Fibroblast of lung (primary cell): ENCODE data around the gene SH2D5.

Experiments used
- EZH2 ChIP-seq: IDR thresholded peaks from 2 replicates; pipeline ENCODE4 v1.5.1; 2012; ENCODE audit warnings: low read length, control low read depth, mild to moderate bottlenecking; ENCODE audit errors: missing control alignments
- TF ChIP-seq, protein P1 (sequence below), 2 donors: IDR thresholded peaks in 1 of 2; conservative IDR thresholded peaks in 1 of 2; 1 replicate in 1 of 2; 2 replicates in 1 of 2; pipeline ENCODE4 v1.5.1; 2011 to 2012; ENCODE audit warnings: low read length in 2 of 2, control low read depth in 1 of 2, inconsistent platforms in 1 of 2, low read depth in 1 of 2, mild to moderate bottlenecking in 1 of 2

DNA sequence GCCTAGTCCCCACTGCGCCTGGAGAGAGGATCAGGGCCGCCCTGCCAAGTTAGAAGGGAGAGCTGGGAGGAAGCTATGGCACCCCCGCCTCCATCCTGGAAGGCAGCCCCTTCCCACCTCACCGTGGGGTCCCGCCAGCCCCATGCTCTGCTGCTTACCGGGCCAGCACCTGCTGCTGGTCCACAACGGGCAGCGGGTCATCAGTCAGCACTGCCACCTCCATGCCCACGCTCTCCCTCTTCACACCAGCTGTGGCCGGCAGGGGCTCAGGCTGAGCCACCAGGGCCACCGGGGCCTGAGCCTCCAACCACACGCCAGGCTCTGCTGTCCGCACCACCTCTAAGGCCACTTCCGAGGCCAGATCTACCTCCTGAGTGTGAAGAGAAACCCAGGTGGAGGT is 47.9 kb downstream of the SH2D5 start:
- TF ChIP-seq, protein P1, sequence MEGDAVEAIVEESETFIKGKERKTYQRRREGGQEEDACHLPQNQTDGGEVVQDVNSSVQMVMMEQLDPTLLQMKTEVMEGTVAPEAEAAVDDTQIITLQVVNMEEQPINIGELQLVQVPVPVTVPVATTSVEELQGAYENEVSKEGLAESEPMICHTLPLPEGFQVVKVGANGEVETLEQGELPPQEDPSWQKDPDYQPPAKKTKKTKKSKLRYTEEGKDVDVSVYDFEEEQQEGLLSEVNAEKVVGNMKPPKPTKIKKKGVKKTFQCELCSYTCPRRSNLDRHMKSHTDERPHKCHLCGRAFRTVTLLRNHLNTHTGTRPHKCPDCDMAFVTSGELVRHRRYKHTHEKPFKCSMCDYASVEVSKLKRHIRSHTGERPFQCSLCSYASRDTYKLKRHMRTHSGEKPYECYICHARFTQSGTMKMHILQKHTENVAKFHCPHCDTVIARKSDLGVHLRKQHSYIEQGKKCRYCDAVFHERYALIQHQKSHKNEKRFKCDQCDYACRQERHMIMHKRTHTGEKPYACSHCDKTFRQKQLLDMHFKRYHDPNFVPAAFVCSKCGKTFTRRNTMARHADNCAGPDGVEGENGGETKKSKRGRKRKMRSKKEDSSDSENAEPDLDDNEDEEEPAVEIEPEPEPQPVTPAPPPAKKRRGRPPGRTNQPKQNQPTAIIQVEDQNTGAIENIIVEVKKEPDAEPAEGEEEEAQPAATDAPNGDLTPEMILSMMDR (conservative IDR thresholded peaks at IDR 0.05 in 1 of 2, IDR thresholded peaks at IDR 0.05 in 1 of 2; ENCODE audit: low read depth in 1 of 2, low read length in 2 of 2), result no peak
- no peak for TF ChIP-seq EZH2
